NK-92 treated with Interleukin-12 subunit alpha and Interleukin-12 subunit beta, amount 100 ng/mL, for 24 hours (cell line): ENCODE results near the gene GPR132.
A peak's percentile ranks its signal among the peaks of the same experiment; 100 is the strongest.
"Not testable (repeated sequence)": the region's sequence is repeated elsewhere in the genome, so short reads cannot be mapped to it uniquely, and the experiment has no call there.

Source experiments
- DNase-seq: peaks from one replicate; lab custom pipeline; 2025; lab: John Stamatoyannopoulos, UW

Gene GPR132

GRCh38 chr14:105091054-105091516, 25.9 kb upstream of the GPR132 start:
- no peak for DNase-seq

GRCh38 chr14:105090493-105091053, 25.3 kb upstream of the GPR132 start:
- DNase-seq: peak; percentile 58

GRCh38 chr14:105089746-105090492, 24.7 kb upstream of the GPR132 start:
- DNase-seq: no peak

- no peak for DNase-seq
These were observed 23.8 kb upstream of the GPR132 start for GRCh38 chr14:105088812-105089745.

GRCh38 chr14:105087963-105088811, 23.0 kb upstream of the GPR132 start:
- no peak for DNase-seq

- no peak for DNase-seq
These were observed 22.2 kb upstream of the GPR132 start for GRCh38 chr14:105087308-105087962.

- DNase-seq: peak; percentile 72
These were observed 21.6 kb upstream of the GPR132 start for GRCh38 chr14:105086833-105087307.

GRCh38 chr14:105085766-105086165, 20.5 kb upstream of the GPR132 start:
- no peak for DNase-seq

- no peak for DNase-seq
These were observed 19.7 kb upstream of the GPR132 start for GRCh38 chr14:105084741-105085571.

GRCh38 chr14:105083926-105084685, 18.9 kb upstream of the GPR132 start:
- DNase-seq: no peak

GRCh38 chr14:105082703-105083102, 17.5 kb upstream of the GPR132 start:
- no peak for DNase-seq

GRCh38 chr14:105081473-105081872, 16.2 kb upstream of the GPR132 start:
- not testable (repeated sequence) for DNase-seq

GRCh38 chr14:105080161-105080560, 14.9 kb upstream of the GPR132 start:
- no peak for DNase-seq

- DNase-seq: no peak
These were observed 13.1 kb upstream of the GPR132 start for GRCh38 chr14:105078294-105078693.

- DNase-seq: no peak
These were observed 12.4 kb upstream of the GPR132 start for GRCh38 chr14:105077649-105077995.

GRCh38 chr14:105076805-105077648, 11.8 kb upstream of the GPR132 start:
- peak; percentile 42 for DNase-seq

- DNase-seq: no peak
These were observed 11.1 kb upstream of the GPR132 start for GRCh38 chr14:105076296-105076804.
